ENCODE results near the gene ADPRM. TPM values are rescaled to one million over a fixed set of nuclear protein-coding genes. Genes with fewer than 3 reads are reported as not detected.

The ADPRM gene
- total and polyA plus RNA-seq, 8 donors: 6.2 to 25.7 (median 19.9) TPM

- Histone ChIP-seq H3K27ac (no peak overlapping the region), H3K4me3 (no peak overlapping the region), H3K9me3 (no peaks in the 10 kb centered on the region), H3K4me1 (no peaks in the 10 kb centered on the region), H3K27me3 (no peaks in the 10 kb centered on the region), H3K36me3 (peaks cover 0 to 28% of the 10 kb centered on the region in 2 donors)
- intact Hi-C loops (cut with DNase I): no loop called here
- TF ChIP-seq CTCF (IDR thresholded peaks at IDR 0.05): no peak
- DNase-seq (no peak), ATAC-seq (no peak)
These were observed 18.8 kb downstream of the ADPRM start for GRCh38 chr17:10716218-10716617.

GRCh38 chr17:10718547-10718946 lies 21.2 kb downstream of the ADPRM start:
- DNase-seq: no peak
- Histone ChIP-seq H3K27ac (no peak overlapping the region), H3K36me3 (peaks cover 0 to 11% of the 10 kb centered on the region in 2 donors), H3K4me1 (no peaks in the 10 kb centered on the region), H3K27me3 (no peaks in the 10 kb centered on the region), H3K4me3 (no peak overlapping the region), H3K9me3 (no peaks in the 10 kb centered on the region)
- intact Hi-C loops (cut with DNase I): no loop called here
- no peak for TF ChIP-seq CTCF (IDR thresholded peaks at IDR 0.05)
- ATAC-seq: no peak

- ATAC-seq: no peak
These were observed 27.3 kb downstream of the ADPRM start for GRCh38 chr17:10724546-10725195.

GRCh38 chr17:10725262-10725661 lies 27.9 kb downstream of the ADPRM start:
- Histone ChIP-seq H3K27me3 (no peaks in the 10 kb centered on the region), H3K27ac (no peak overlapping the region), H3K4me3 (no peak overlapping the region), H3K9me3 (no peaks in the 10 kb centered on the region), H3K36me3 (peaks cover 0 to 16% of the 10 kb centered on the region in 2 donors), H3K4me1 (peaks cover 0 to under 1% of the 10 kb centered on the region in 2 donors)
- ATAC-seq (no peak), DNase-seq (no peak)
- intact Hi-C loops (cut with DNase I): no loop called here
- no peak for TF ChIP-seq CTCF (IDR thresholded peaks at IDR 0.05)

More at GRCh38 chr17:10724546-10725195, 27.3 kb downstream of the ADPRM start:
- Histone ChIP-seq H3K4me1 (no peaks in the 10 kb centered on the region), H3K4me3 (no peak overlapping the region), H3K27me3 (no peaks in the 10 kb centered on the region), H3K9me3 (no peaks in the 10 kb centered on the region), H3K36me3 (peaks cover 0 to 16% of the 10 kb centered on the region in 2 donors), H3K27ac (no peak overlapping the region)
- no peak for DNase-seq
- TF ChIP-seq CTCF (IDR thresholded peaks at IDR 0.05): no peak
- intact Hi-C loops (cut with DNase I): no loop called here

- intact Hi-C loops (cut with DNase I): no loop called here
- Histone ChIP-seq H3K36me3 (peaks cover 0 to 16% of the 10 kb centered on the region in 2 donors), H3K4me1 (peaks cover 0 to 10% of the 10 kb centered on the region in 2 donors), H3K27me3 (no peaks in the 10 kb centered on the region), H3K4me3 (no peak overlapping the region), H3K27ac (no peak overlapping the region), H3K9me3 (no peaks in the 10 kb centered on the region)
- ATAC-seq: no peak
- TF ChIP-seq CTCF (IDR thresholded peaks at IDR 0.05): no peak
- no peak for DNase-seq
These were observed 28.8 kb downstream of the ADPRM start for GRCh38 chr17:10726196-10726595.

Measured in left lung (tissue), 10 donors.